Esophagus squamous epithelium (tissue), 5 donors: ENCODE results near the gene PSME3IP1. TPM values are rescaled to one million over a fixed set of nuclear protein-coding genes. Genes with fewer than 3 reads are reported as not detected.

Source experiments
- DNase-seq: peaks from one replicate; lab custom pipeline; 2025; lab: John Stamatoyannopoulos, UW
- H3K27ac ChIP-seq, 4 donors: fragments of 200-600 bp; sonication (generic); one replicate each; pipeline ENCODE4 v1.5.1; 2016 to 2019; ENCODE audit warnings: mild to moderate bottlenecking in 1 of 4
- H3K27me3 ChIP-seq, 4 donors: fragments of 200-600 bp; sonication (generic); 1 replicate in 3 of 4; 2 replicates in 1 of 4; pipeline versions ENCODE4 v1.5.1 to v1.6.0; 2017 to 2021; ENCODE audit warnings: antibody characterized with exemption in 1 of 4
- H3K36me3 ChIP-seq, 3 donors: fragments of 200-600 bp; sonication (generic); one replicate each; pipeline ENCODE4 v1.5.1; 2016 to 2019
- H3K4me1 ChIP-seq, 3 donors: fragments of 200-600 bp; sonication (generic); one replicate each; pipeline ENCODE4 v1.5.1; 2017 to 2019
- H3K4me3 ChIP-seq, 4 donors: fragments of 200-600 bp; sonication (generic); 1 replicate in 3 of 4; 2 replicates in 1 of 4; pipeline ENCODE4 v1.5.1; 2016 to 2019; ENCODE audit warnings: mild to moderate bottlenecking in 2 of 4, moderate library complexity in 1 of 4
- H3K9me3 ChIP-seq, 3 donors: fragments of 200-600 bp; sonication (generic); one replicate each; pipeline ENCODE4 v1.5.1; 2016 to 2019
- POLR2A ChIP-seq, 4 donors: fragments of 450-650 bp; IDR thresholded peaks; one replicate each; pipeline ENCODE4 v1.6.1; 2017; ENCODE audit warnings: antibody characterized with exemption in 4 of 4, mild to moderate bottlenecking in 4 of 4, moderate library complexity in 3 of 4
- WGBS, 2 donors: methylation state at CpG; one replicate each; pipeline ENCODE4 v1.1.5; 2018; 5-methylcytosine and 5-hydroxymethylcytosine counted together
- intact Hi-C: fragments of 100-400 bp; cut with DNase I; formaldehyde crosslinking; loops from one replicate; pipeline ENCODE4 v1.15.0; 2022
- total RNA-seq, 4 donors: library from RNA; depleted of rRNA; stranded (reverse); fragments of >200 nt; gene quantifications; one replicate each; pipeline ENCODE4 v1.1.0, GENCODE V29; 2016
- TF ChIP-seq, protein P1 (sequence below), 6 experiments: fragments of 450-650 bp in 4 of 6; fragments of 200-600 bp in 2 of 6; sonication (generic) in 2 of 6; IDR thresholded peaks; one replicate each; pipeline ENCODE4 v1.5.1; 2016 to 2019; ENCODE audit warnings: antibody characterized with exemption in 6 of 6, mild to moderate bottlenecking in 4 of 6, moderate library complexity in 4 of 6
- donor health status: DM: yes; HTN: yes; CAD: no.

The PSME3IP1 gene, protein sequence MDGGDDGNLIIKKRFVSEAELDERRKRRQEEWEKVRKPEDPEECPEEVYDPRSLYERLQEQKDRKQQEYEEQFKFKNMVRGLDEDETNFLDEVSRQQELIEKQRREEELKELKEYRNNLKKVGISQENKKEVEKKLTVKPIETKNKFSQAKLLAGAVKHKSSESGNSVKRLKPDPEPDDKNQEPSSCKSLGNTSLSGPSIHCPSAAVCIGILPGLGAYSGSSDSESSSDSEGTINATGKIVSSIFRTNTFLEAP
- 10 to 100 TPM; 40.7 to 65.6 (median 51.3) TPM for total RNA-seq

DNA sequence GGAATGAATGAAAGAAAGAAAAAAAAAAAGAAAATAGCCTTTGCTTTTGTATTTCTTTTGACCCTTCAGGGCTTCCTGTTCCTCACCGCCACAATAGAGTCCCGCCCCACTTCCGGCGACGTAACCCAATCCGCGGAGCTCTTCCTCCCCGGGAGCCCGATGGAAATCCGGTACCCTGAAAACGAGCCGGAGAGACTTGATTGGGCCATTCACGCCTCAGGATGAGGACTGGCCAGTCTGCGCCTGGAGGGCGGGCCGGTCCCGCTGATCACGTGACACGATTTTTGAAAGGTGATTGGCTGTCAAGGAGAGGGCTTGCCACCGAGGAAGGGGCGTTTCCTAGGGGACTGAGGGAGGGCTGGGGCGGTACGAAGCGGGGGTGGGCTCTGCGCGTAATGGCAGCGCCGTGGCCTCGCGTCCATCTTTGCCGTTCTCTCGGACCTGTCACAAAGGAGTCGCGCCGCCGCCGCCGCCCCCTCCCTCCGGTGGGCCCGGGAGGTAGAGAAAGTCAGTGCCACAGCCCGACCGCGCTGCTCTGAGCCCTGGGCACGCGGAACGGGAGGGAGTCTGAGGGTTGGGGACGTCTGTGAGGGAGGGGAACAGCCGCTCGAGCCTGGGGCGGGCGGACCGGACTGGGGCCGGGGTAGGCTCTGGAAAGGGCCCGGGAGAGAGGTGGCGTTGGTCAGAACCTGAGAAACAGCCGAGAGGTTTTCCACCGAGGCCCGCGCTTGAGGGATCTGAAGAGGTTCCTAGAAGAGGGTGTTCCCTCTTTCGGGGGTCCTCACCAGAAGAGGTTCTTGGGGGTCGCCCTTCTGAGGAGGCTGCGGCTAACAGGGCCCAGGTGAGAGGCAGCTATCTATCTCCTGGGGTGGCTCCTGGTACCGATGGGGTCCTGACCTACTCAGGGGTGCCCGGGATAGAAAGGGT lies at the start of gene PSME3IP1, which contains the start of gene RSPRY1:
Gene PSME3IP1 (minus strand): TSS at position 95 of the 927 bp plus-strand sequence. CDS start 12,185 bp downstream, outside the sequence.
Gene RSPRY1 (plus strand): TSS at position 385 of the 927 bp plus-strand sequence. CDS start 18,330 bp downstream, outside the sequence.
- 0% methylated on average over 9 to 25 of the region's 64 CpGs for WGBS, 2 donors
- intact Hi-C loops, result no loop called here

DNA sequence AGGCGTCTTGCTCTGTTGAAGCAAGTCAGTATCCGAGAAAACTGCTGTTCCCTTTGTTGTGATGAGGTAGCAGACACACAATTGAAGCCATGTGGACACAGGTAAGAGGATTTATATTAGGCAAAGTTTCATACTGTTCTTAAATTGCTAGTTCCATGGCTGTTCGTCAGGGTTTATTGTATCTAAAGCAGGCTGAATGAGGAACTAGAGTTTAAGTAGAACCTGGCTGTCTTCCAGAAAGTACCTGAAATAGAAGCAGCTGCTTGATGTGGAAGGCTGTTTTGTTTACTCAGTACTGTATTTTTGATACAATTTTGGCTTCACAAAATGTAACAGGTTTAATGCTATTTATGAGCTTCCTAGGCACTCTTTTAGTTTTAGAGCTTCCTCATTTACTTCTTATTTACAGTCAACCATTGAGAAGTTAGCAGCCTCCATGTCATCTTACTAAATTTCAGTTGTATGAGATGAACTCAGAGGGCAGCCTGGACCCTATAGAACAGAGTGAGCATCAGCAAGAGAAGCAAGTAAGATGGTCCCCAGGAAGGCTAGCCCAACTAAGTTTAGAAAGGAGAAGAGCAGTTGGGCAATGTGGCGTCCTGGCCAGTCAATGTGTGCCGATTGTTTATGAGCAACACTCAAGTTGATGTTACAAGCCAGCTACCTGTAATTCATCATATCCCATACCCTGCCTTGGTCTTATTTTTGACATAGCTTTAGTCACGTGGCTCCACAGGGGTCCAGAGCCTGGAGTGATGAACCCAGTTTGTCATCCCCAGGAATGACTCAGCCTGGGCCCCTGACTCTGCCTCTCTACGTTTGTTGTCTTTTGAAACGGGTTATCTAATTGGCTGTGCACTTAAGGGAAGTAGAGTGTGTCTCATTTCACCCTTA lies 49.5 kb upstream of the PSME3IP1 start:
- peaks cover 0 to 25% (median 0%) of the 10 kb centered on the region in 3 donors for H3K4me1 ChIP-seq
- no peak overlapping the region for H3K4me3 ChIP-seq
- no peaks in the 10 kb centered on the region for H3K27me3 ChIP-seq
- TF ChIP-seq, protein P1, sequence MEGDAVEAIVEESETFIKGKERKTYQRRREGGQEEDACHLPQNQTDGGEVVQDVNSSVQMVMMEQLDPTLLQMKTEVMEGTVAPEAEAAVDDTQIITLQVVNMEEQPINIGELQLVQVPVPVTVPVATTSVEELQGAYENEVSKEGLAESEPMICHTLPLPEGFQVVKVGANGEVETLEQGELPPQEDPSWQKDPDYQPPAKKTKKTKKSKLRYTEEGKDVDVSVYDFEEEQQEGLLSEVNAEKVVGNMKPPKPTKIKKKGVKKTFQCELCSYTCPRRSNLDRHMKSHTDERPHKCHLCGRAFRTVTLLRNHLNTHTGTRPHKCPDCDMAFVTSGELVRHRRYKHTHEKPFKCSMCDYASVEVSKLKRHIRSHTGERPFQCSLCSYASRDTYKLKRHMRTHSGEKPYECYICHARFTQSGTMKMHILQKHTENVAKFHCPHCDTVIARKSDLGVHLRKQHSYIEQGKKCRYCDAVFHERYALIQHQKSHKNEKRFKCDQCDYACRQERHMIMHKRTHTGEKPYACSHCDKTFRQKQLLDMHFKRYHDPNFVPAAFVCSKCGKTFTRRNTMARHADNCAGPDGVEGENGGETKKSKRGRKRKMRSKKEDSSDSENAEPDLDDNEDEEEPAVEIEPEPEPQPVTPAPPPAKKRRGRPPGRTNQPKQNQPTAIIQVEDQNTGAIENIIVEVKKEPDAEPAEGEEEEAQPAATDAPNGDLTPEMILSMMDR (IDR thresholded peaks at IDR 0.05), result no peak
- no peak for TF ChIP-seq POLR2A (IDR thresholded peaks at IDR 0.05)
- intact Hi-C loops, result no loop called here
- 52 to 80% methylated on average over 8 of the region's 8 CpGs for WGBS, 2 donors
- no peak overlapping the region for H3K27ac ChIP-seq
- no peaks in the 10 kb centered on the region for H3K9me3 ChIP-seq
- peaks cover 9 to 100% (median 32%) of the 10 kb centered on the region in 3 donors for H3K36me3 ChIP-seq
- DNase-seq, result no peak

More for the DNA sequence above, at the start of gene PSME3IP1, which contains the start of gene RSPRY1:
- TF ChIP-seq, protein P1 (IDR thresholded peaks at IDR 0.05), result no peak
- TF ChIP-seq POLR2A (IDR thresholded peaks at IDR 0.05), result peak in 3 of 4 donors; percentile 52 to 89 (median 69)
- Histone ChIP-seq H3K27me3 (no peaks in the 10 kb centered on the region), H3K4me3 (peak within 1 kb of the TSS; percentile 79 to 99 (median 97)), H3K9me3 (no peaks in the 10 kb centered on the region), H3K4me1 (peaks cover 7 to 59% (median 33%) of the 10 kb centered on the region in 3 donors), H3K27ac (peak within 1 kb of the TSS; percentile 95 to 98 (median 96)), H3K36me3 (peaks cover 0 to 8% (median 0%) of the 10 kb centered on the region in 3 donors)
- peak; percentile 91 for DNase-seq

DNA sequence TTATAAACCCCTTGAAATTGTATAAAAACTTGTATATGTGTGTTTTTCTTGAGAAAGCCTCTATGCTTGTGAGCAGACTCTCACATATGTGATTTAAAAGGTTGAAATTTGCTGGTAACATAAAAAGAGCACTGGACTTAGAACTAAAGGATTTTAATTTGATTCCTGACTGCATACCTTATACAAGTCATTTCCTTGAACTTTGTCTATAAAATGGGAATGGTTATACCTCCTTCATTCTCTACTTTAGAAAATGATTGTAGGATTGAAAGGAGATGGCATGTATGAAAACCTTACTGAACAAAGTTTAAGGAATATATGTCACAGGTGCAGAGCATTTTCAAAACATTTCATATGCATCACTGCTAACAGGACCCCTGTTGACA lies 48.9 kb upstream of the PSME3IP1 start:
- no peak overlapping the region for H3K4me3 ChIP-seq
- H3K27ac ChIP-seq, result no peak overlapping the region
- H3K36me3 ChIP-seq, result peaks cover 9 to 100% (median 37%) of the 10 kb centered on the region in 3 donors
- no peaks in the 10 kb centered on the region for H3K9me3 ChIP-seq
- TF ChIP-seq, protein P1 (IDR thresholded peaks at IDR 0.05), result no peak
- no peak for TF ChIP-seq POLR2A (IDR thresholded peaks at IDR 0.05)
- intact Hi-C loops, result no loop called here
- peaks cover 0 to 25% (median 0%) of the 10 kb centered on the region in 3 donors for H3K4me1 ChIP-seq
- H3K27me3 ChIP-seq, result no peaks in the 10 kb centered on the region
- no peak for DNase-seq

DNA sequence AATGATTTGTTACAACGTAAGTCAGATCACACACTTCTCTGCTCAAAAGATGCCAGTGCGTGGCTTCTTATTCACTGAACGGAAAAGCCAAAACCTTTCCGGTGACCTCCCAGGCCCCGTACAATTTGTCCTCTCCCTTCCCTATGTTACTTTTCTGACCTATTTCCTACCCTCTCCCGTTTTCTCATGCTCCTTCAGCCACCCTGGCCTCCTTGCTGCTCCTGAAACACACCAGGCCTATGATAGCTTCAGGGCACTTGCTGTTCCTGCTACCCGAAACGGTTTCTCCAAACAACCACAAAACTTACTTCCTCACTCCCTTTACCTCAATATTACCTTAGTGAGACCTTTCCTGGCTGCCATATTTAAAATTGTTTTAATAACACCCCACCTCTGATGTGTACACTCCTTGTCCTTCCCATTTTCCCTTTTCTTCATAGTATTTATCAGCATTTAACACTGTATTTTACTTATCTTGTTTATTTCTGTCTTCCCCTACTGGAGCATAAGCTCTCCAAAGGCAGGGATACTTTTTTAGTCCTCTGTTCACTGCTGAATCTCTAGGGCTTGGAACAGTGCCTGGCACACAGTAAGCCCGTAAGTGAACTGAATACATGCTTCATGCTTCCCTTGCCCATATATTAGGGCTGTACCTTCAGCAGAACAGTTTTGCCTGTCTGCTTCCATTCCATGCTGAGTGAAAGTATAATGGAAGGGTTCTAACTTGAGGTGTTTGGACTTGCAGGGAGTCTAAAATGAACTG lies 48.3 kb upstream of the PSME3IP1 start:
- H3K27ac ChIP-seq, result no peak overlapping the region

More for the DNA sequence above, 48.3 kb upstream of the PSME3IP1 start:
- no peaks in the 10 kb centered on the region for H3K9me3 ChIP-seq
- no peak overlapping the region for H3K4me3 ChIP-seq
- peaks cover 0 to 25% (median 0%) of the 10 kb centered on the region in 3 donors for H3K4me1 ChIP-seq
- DNase-seq, result no peak
- TF ChIP-seq, protein P1 (IDR thresholded peaks at IDR 0.05), result no peak
- TF ChIP-seq POLR2A (IDR thresholded peaks at IDR 0.05), result no peak
- H3K36me3 ChIP-seq, result peaks cover 9 to 100% (median 37%) of the 10 kb centered on the region in 3 donors
- 86 to 90% methylated on average over 9 of the region's 9 CpGs for WGBS, 2 donors
- no peaks in the 10 kb centered on the region for H3K27me3 ChIP-seq
- intact Hi-C loops, result no loop called here
